HG02571 (cell line): ENCODE results near the gene TAS1R3.
A peak's percentile ranks its signal among the peaks of the same experiment; 100 is the strongest.
"Not testable (repeated sequence)": the region's sequence is repeated elsewhere in the genome, so short reads cannot be mapped to it uniquely, and the experiment has no call there.

Experiments used
- ATAC-seq: cut with Tn5 transposase; IDR thresholded peaks from one replicate; pipeline ENCODE4 v1.9.1; 2021; ENCODE audit warnings: mild to moderate bottlenecking, moderate library complexity; ENCODE audit not compliant: unreplicated experiment

The TAS1R3 gene

GRCh38 chr1:1364266-1364665, 33.2 kb downstream of the TAS1R3 start:
- ATAC-seq = no peak

GRCh38 chr1:1365875-1366698, 35.0 kb downstream of the TAS1R3 start:
- ATAC-seq = no peak

- no peak for ATAC-seq
Observed at GRCh38 chr1:1366699-1367066, 35.6 kb downstream of the TAS1R3 start.

- ATAC-seq = no peak
Observed at GRCh38 chr1:1367315-1367714, 36.2 kb downstream of the TAS1R3 start.

GRCh38 chr1:1370094-1370493, 39.0 kb downstream of the TAS1R3 start:
- not testable (repeated sequence) for ATAC-seq

GRCh38 chr1:1370771-1371300, 39.8 kb downstream of the TAS1R3 start:
- no peak for ATAC-seq

GRCh38 chr1:1371364-1371745, 40.3 kb downstream of the TAS1R3 start:
- ATAC-seq = no peak

GRCh38 chr1:1371746-1372711, 40.9 kb downstream of the TAS1R3 start:
- ATAC-seq = no peak

GRCh38 chr1:1373051-1373814, 42.2 kb downstream of the TAS1R3 start:
- no peak for ATAC-seq

- ATAC-seq = no peak
Observed at GRCh38 chr1:1373815-1374588, 42.9 kb downstream of the TAS1R3 start.

GRCh38 chr1:1374589-1374928, 43.5 kb downstream of the TAS1R3 start:
- ATAC-seq = no peak

- peak; percentile 79 for ATAC-seq
Observed at GRCh38 chr1:1374929-1375662, 44.0 kb downstream of the TAS1R3 start, which contains the start of gene AURKAIP1. Gene AURKAIP1 (minus strand): TSS chr1:1375207. CDS start chr1:1374756, 451 bp downstream.

GRCh38 chr1:1376551-1377226, 45.6 kb downstream of the TAS1R3 start:
- ATAC-seq = no peak

GRCh38 chr1:1377540-1378205, 46.6 kb downstream of the TAS1R3 start:
- ATAC-seq = no peak

- ATAC-seq = no peak
Observed at GRCh38 chr1:1380860-1381259, 49.8 kb downstream of the TAS1R3 start.

- no peak for ATAC-seq
Observed at GRCh38 chr1:1381294-1381693, 50.2 kb downstream of the TAS1R3 start.
